ENCODE measurements around the gene CCDC192. TPM values are rescaled to one million over a fixed set of nuclear protein-coding genes. Genes with fewer than 3 reads are reported as not detected.
A peak's percentile ranks its signal among the peaks of the same experiment; 100 is the strongest.
"Not testable (repeated sequence)": the region's sequence is repeated elsewhere in the genome, so short reads cannot be mapped to it uniquely, and the experiment has no call there.

CCDC192 gene
- total RNA-seq, 1 donor from 2014 or later: not detected

DNA sequence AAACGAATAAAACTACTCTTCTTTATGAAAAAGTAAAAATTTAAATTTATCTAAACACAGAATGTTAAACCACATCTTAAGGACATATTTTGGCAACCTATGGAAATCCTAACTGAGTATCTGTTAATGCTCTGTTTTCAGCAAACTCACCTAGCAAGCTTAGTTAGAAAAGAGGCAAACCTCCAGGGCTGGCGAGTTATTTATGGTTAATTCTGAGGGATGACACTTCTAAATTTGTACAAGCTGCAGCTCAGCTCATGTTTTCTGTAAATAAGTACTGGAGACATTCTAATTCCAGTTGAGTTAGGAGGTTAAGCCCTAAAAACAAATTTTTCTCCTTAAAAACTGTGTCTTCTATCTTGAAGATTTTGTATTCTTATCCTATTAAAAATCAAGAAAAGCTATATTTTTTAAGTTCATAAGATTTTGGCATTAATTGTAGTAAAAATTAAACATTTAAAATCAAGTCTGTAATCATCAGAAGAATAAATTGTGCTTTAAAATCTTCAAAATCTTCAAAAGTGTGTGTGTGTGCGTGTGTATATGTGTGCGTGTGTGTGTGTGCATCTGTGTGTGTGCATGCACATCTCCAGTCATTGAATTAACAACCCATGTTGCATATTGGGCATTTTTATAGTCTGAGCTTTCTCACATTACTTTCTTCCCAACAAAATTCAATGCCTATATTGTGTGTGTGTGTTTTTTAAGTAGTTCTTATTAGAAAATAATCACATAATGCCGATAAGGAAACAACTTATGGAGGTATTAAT lies 127.8 kb downstream of the CCDC192 start:
- DNase-seq (ENCODE audit: low spot score): no peak
- intact Hi-C loops (cut with DNase I): no loop called here

DNA sequence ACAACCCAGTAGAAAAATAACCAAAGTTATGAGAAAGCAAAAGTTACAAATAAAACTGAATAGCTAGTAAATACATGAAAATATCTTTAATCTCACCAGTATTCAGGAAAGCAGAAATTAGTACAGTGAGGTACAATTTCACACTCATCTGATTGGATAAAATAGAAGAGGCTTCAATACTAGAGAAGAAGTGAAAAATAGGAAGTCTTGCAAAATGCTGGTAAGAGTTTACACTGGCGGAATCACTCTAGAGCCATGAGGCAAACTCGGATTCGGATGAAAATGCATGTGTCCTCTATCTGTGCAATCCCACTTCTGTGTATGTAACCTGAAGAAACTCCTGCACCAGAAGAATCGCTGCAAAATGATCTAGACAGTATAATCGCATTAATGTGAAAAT lies 128.9 kb downstream of the CCDC192 start:
- intact Hi-C loops (cut with DNase I): no loop called here
- DNase-seq (ENCODE audit: low spot score): no peak

DNA sequence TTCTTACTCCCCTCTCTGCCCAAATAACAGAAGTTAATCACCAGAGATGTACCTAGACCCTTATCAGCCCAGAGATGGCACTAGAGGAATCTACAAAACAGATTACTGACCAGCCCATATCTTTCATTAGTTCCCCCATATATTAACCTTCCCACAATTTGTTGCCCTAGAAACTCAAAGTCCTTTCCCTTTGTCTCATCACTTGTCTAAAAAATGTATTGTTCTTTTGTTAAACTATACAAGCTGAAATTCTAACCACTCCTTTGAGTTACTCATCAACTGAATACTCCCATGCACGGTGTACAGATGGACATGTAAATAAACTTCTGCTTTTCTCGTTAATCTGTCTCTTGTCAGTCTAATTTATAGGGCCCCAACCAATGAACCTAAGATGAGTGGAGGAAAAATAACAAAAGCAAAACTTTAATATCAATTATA lies 130.9 kb downstream of the CCDC192 start:
- intact Hi-C loops (cut with DNase I): no loop called here
- no peak for DNase-seq (ENCODE audit: low spot score)

DNA sequence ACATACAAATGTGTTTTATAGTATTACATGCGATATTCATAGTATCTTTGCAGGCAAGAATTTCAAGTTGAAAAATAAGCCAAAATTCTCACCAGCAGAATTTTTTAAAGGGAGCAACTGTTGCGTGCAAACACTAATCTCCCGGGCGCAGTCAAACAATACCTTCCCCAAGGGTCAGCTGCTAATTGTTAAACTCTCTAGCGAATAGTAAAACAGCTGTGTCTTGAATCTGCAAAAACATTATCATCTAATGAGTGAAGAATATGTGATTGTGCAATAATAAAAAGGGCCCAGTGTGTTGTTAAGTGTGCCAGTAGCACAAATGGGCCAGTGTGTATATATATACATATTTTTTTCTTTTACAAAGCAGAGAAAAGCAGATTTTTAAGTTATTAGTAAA lies 131.4 kb downstream of the CCDC192 start:
- intact Hi-C loops (cut with DNase I): no loop called here
- no peak for DNase-seq (ENCODE audit: low spot score)

DNA sequence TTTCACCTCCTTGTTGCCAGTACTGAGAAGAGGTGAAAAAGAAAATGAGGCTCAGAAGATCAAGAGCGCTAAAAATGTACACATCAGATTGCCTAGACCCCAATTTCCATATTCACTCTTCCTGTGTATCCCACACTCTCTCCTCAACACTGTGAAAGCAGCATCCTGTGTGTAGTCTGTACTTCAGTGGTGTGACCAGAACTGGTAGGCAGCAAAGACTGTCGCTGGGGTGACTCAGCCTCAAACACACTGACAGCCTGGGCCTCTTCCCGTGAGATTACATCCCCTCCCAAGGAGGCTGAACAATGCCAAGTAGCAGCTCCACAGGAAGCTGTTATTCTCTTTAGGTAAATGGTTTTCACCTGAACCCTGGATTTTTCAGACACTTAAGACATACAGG lies 135.5 kb downstream of the CCDC192 start:
- no peak for DNase-seq (ENCODE audit: low spot score)
- intact Hi-C loops (cut with DNase I): no loop called here

DNA sequence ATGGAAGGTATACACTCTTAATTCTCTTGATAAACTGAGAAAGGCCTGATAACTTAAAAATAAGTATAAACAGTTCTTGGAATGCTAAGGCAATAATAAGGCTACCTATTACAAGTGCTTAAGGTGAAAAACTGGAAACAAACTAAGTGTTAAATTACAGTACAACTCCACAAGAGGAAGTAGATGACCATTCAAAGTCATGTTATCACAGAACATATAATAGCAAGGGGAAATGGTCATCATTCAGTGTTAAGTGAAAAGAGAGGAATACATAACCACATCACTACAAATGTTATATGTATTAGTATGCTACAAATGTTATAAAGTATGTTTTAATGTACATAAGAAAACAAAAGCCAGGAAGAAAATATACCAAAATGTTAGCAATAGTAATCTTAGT lies 135.9 kb downstream of the CCDC192 start:
- no peak for DNase-seq (ENCODE audit: low spot score)
- intact Hi-C loops (cut with DNase I): no loop called here

DNA sequence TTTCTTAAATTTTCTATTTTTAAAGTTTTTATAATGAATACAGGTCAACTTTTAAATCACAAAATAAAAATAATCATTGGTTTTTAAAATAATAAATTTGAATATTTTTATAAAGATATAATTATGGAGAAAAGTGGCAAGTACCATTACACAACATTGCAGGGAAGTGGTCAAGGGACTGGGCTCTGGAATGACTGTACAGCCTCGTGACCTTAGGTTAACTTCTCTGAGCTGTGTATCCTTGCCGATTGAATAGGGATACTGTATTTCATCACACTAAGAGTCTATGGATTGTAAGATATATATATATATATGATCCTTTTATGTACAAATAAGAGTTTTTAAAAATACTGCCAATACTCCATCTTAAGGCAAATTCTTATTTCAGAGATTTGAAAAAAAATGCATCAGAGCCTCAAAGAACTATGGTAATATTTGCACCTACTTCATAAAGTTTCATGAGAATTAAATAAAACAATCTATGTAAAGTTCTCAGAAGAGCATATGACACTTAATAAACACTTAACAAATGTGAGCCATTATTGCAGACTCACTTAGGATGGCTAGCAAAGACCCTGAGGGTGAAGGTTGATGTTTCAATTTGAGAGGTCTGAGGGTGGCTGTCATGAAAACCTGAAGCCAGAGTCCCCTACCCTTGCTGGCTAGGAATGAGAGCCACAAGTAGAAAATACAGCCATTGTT lies 136.5 kb downstream of the CCDC192 start:
- DNase-seq (ENCODE audit: low spot score): no peak
- intact Hi-C loops (cut with DNase I): no loop called here

DNA sequence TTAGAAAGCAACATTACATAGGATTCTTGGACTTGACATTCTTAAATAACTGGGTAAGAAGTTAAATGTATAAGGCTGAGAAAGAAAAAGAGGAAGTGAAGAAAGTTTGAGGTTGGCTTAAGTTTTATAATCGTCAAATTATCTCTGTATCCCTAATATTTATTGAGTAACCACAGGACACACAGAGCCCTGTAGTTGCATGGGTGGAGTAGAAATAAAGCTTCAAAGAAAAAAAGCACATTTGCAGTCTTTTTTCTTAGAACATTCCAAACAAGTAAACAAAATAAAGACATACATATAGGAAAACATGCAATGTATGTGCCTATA lies 137.0 kb downstream of the CCDC192 start:
- no peak for DNase-seq (ENCODE audit: low spot score)
- intact Hi-C loops (cut with DNase I): no loop called here

DNA sequence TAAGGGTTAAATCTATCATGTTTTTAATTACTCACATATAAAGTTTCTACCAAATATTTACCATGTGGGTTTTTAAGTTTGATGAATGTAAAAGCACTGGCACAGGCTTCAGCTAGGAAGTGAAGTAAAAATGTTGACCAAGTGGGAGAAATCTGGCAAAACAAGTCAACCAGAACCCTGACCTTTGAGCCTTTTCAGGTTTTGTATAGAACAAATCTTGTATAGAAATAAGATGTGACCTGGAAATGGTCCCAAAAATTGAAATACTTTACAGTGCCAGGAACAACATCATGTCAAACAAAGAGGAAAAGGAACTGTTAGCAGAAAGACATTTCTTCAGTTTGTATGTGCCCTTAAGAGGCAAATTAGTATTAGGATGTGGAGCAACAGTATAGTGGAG lies 137.6 kb downstream of the CCDC192 start:
- intact Hi-C loops (cut with DNase I): no loop called here
- no peak for DNase-seq (ENCODE audit: low spot score)

DNA sequence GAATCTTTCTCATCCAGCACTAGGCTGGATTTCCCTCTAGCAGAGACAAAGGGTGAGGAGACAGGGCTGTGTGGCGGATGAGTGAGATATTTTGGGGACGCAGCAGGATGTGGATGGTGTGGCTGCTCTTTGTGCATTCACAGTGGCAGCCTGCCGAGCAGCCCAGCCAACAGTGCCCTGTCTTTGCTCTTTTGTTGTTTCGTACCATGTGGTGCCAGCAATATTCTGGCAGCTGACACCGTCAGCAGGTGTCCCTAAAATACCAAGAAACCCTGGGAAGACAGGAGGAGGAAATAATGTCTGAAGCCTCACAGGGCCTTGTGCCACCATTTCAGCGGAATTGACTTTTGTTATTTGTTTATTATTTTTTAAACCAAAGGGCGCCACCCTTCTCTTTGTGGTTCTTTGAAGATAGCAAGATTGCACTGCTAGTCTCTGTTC lies 141.4 kb downstream of the CCDC192 start:
- DNase-seq (ENCODE audit: low spot score): peak; percentile 81

DNA sequence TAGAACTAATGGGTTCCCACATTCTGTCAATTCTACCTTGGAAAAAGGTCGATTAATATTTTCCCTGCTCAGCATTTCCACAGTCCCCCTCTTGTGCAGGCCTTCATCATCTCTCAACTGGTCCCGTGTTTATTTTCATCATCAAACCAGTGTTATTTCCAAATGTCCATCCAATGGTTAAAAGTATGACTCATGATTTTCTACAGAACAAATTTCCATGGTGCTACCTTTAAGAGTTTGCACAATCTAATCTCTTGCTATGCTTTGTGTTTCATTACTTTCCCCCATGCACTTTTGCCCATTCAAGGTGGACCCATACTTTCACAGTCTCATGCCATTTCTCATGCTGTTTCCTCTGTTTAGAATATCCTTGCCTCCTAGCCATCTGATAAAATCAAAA lies 143.7 kb downstream of the CCDC192 start:
- DNase-seq (ENCODE audit: low spot score): no peak
- intact Hi-C loops (cut with DNase I): no loop called here

More for the DNA sequence above, 141.4 kb downstream of the CCDC192 start:
- intact Hi-C loops (cut with DNase I): no loop called here

DNA sequence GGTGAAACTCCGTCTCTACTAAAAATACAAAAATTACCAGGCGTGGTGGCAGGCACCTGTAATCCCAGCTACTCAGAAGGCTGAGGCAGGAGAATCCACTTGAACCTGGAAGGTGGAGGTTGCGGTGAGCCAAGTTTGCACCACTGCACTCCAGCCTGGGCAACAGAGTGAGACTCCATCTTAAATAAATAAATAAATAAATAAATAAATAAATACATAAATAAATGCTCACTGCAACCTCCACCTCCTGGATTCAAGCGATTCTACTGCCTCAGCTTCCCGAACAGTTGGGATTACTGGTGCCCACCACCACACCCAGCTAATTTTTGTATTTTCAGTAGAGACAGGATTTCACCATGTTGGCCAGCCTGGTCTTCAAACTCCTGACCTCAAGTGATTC lies 144.4 kb downstream of the CCDC192 start:
- DNase-seq (ENCODE audit: low spot score); intact Hi-C loops (cut with DNase I): not testable (repeated sequence)

DNA sequence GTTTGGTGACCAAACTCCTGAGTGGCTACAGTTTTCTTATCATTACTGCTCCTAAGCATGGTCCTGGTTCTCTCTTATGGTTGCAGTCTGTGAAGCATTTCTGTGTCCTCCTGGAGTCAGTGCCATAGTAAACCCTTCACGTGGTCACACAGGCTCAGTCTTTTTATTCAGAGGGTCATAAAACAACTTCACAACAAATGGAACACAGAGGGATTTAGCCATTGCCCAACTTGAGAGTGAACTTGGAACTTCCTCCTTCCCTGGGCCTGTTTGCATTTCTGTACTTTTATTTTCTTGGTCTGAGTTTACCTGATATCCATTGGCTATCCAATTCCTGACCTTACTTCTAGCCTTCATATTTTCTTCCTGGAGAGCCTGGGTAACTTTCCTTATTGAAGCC lies 144.9 kb downstream of the CCDC192 start:
- DNase-seq (ENCODE audit: low spot score): no peak
- intact Hi-C loops (cut with DNase I): no loop called here

DNA sequence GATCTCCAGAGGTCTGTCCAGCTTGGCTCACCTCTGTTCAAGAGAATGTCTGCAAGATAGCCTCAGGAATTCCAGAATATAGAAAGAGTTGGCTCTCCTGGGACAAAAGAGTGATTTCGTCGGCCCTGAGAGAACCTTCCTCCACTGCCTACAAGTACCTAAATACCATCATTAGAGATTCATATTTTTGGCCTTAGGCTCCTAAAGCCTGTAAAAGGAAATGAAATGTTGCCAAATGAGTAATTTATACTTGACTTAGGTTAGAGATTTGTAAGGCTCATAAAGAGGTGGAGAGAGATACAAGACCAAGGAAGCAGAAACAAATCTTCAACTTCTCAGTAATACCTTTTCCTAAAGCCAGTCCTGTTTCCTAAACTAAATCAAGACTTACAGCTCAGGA lies 146.2 kb downstream of the CCDC192 start:
- no peak for DNase-seq (ENCODE audit: low spot score)
- intact Hi-C loops (cut with DNase I): no loop called here

DNA sequence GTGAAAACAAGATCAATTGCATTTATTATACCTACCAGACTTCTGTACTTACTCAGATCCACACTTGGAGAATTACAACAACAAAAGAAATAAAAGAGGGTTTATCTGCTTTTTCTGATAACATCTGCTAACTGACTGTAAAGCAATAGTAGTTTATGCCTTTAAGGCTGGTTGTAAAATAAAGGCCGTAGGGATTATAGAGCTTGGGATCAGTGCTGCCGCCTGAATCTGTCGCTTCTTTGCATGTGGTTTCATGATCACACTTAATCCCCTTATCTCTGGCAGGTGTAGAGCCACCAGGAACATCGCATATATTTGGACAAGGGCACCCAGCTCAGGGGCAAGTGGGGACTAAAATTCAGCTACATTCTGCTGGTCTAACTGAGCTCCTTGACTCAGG lies 146.7 kb downstream of the CCDC192 start:
- no peak for DNase-seq (ENCODE audit: low spot score)
- intact Hi-C loops (cut with DNase I): no loop called here

DNA sequence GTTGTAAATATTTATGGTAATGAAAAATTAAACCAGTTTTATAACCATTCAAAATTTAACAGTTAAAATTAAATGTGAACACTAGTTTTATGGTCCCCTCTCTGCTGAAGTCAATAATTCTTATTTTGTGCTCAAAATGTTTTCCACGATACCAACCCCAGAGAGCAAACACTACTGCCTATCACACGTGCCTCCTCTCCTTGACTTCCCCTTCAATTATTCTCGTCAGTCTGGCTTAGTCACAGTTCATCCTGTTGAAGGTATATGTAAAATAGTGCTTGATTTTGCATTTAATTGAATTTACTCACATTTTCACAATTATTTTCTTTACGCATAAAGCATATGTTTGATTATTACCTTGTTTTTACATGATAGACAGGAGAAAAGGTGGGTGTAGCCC lies 148.8 kb downstream of the CCDC192 start:
- intact Hi-C loops (cut with DNase I): no loop called here
- no peak for DNase-seq (ENCODE audit: low spot score)

DNA sequence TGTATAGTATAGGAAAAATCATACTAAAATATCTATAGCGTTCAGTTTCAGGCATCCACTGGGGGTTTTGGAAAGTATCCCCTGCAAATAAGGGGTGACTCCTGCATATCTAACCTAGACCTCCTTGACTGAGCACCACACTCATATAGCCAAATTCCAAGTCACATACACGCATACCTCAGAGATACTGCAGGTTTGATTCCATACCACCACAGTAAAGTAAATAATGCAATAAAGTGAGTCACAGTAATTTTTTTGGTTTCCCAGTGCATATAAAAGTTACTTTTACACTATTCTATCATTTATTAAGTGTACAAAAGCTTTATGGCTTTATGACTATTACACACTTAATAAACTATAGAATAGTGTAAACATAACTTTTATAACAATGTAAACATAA lies 151.3 kb downstream of the CCDC192 start:
- DNase-seq (ENCODE audit: low spot score): no peak
- intact Hi-C loops (cut with DNase I): no loop called here

DNA sequence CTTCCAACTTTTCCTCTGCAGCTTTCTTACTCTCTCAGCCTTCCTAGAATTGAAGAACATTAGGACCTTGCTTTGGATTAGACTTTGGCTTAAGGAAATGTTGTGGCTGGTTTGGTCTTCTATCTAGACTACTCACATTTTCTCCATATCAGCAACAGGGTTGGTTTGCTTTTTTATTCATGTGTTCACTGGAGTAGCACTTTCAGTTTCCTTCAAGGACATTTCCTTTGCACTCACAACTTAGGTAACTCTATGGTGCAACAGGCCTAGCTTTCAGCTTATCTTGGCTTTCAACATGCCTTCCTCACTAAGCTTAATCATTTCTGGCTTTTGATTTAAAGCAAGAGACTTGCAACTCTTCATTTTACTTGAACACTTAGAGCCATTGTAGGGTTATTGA lies 153.1 kb downstream of the CCDC192 start:
- no peak for DNase-seq (ENCODE audit: low spot score)
- intact Hi-C loops (cut with DNase I): no loop called here

DNA sequence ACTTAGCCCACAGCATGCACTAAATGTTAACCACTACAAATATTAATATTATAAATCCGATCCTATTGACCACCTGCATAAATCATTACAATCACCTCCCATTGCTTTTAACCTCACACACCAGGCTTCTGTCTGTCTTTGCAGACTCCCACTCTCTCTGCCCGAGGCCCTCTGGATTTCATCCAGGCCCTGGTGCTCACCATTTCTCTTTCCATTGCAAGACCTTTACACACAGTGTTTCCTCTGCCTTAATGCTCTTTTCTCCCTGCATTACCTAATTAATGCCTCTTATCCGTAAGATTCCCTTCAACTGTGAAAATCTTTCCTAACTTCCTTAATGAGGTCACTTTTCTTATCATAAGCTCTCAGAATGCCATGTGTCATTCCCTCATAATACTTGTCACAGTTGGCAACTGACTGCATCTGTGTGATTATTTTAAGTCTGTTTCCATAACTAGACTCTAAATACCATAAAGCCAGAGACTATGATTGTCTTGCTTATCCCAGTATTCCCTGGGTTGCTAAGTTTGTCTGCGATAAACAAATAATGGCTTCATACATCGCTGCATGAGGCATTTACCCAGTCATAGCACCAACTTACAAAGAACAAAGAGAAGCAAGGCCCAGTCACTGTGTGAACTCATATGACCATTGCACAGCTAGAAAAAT lies 155.1 kb downstream of the CCDC192 start:
- intact Hi-C loops (cut with DNase I): no loop called here
- no peak for DNase-seq (ENCODE audit: low spot score)

DNA sequence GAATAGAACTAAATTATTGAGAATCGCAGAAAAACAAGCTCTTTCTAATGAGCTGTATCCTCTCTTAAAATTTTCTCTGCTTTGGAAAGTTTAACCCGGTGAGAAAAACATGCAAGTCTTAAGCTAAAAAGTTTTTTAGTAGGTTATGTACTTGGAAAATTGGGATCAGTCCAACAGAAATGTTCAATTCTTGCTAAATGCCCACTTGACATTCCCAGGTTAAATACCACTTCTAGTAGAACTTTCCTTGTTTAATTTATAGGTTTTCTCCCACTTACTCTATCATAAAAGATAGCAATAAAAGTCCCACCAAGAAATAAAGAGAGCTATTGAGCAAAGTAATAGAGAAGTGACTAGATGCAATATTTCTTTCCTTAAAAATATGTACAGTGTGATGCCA lies 157.1 kb downstream of the CCDC192 start:
- no peak for DNase-seq (ENCODE audit: low spot score)
- intact Hi-C loops (cut with DNase I): no loop called here

DNA sequence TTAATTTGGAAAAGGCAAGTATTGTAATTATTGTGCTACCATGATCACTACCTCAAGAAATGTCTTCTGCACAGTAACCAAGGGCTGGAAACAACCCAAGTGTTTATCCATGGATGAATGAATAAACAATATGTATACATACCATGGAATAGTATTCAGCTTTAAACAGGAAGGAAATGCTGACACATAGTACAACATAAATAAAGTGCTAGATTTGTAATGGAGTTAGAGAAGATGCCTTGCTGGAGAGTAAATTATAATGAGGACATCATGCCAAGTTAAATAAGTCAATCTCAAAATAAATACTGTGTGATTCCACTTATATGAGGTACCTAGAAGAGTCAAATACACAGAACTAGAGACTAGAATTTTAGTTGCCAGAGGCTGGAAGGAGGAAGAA lies 160.0 kb downstream of the CCDC192 start:
- intact Hi-C loops (cut with DNase I): no loop called here
- no peak for DNase-seq (ENCODE audit: low spot score)
